PFSK-1 (cell line): ENCODE measurements around the gene SNORC.

ENCODE experiments used
- POLR2AphosphoS5 ChIP-seq: IDR thresholded peaks from 2 replicates; pipeline ENCODE4 v1.6.1; 2012; ENCODE audit warnings: low read depth, mild to moderate bottlenecking, control low read depth, low read length, moderate library complexity
- REST ChIP-seq, 2 experiments: IDR thresholded peaks; 2 replicates each; pipeline versions ENCODE4 v1.6.1 to v1.8.0; 2011 to 2012; ENCODE audit warnings: low read depth in 2 of 2, low read length in 2 of 2, control low read depth in 1 of 2, inconsistent platforms in 1 of 2, mild to moderate bottlenecking in 1 of 2, moderate library complexity in 1 of 2; ENCODE audit not compliant: insufficient read depth in 1 of 2
- SIN3A ChIP-seq: IDR thresholded peaks from 2 replicates; pipeline ENCODE4 v1.6.1; 2012; ENCODE audit warnings: mild to moderate bottlenecking, low read length, moderate library complexity, borderline replicate concordance; ENCODE audit not compliant: insufficient read depth
- TAF1 ChIP-seq: IDR thresholded peaks from 2 replicates; pipeline ENCODE4 v1.6.1; 2012; ENCODE audit warnings: low read length, control low read depth, borderline replicate concordance; ENCODE audit not compliant: insufficient read depth

- no peak for TF ChIP-seq SIN3A
- no peak for TF ChIP-seq POLR2AphosphoS5
- no peak for TF ChIP-seq TAF1
- TF ChIP-seq REST (IDR thresholded peaks at IDR 0.05; ENCODE audit: insufficient read depth in 1 of 2, low read depth in 2 of 2, low read length in 2 of 2) = no peak
Observed at GRCh38 chr2:232860593-232861241, 9.3 kb upstream of the SNORC start.
